ENCODE data around the gene F2.

The F2 gene

GRCh38 chr11:46743693-46744339, 24.8 kb downstream of the F2 start:
- no peak for DNase-seq

GRCh38 chr11:46745328-46745727, 26.3 kb downstream of the F2 start:
- no peak for DNase-seq

GRCh38 chr11:46745995-46746394, 27.0 kb downstream of the F2 start:
- no peak for DNase-seq

GRCh38 chr11:46747150-46747549, 28.1 kb downstream of the F2 start:
- no peak for DNase-seq

- DNase-seq: no peak
Measured at GRCh38 chr11:46755962-46756361, 36.9 kb downstream of the F2 start.

- no peak for DNase-seq
Measured at GRCh38 chr11:46759196-46759595, 40.2 kb downstream of the F2 start.

GRCh38 chr11:46760429-46761128, 41.6 kb downstream of the F2 start:
- no peak for DNase-seq

- no peak for DNase-seq
Measured at GRCh38 chr11:46761807-46762206, 42.8 kb downstream of the F2 start.

- DNase-seq: no peak
Measured at GRCh38 chr11:46762248-46762647, 43.2 kb downstream of the F2 start.

GRCh38 chr11:46766656-46767055, 47.6 kb downstream of the F2 start:
- no peak for DNase-seq

- no peak for DNase-seq
Measured at GRCh38 chr11:46769636-46770221, 50.7 kb downstream of the F2 start.

- DNase-seq: no peak
Measured at GRCh38 chr11:46776878-46777277, 57.9 kb downstream of the F2 start.

- DNase-seq: no peak
Measured at GRCh38 chr11:46778416-46778815, 59.4 kb downstream of the F2 start.
